B cell (primary cell): ENCODE data around the gene BIRC2. TPM values are rescaled to one million over a fixed set of nuclear protein-coding genes. Genes with fewer than 3 reads are reported as not detected.

Experiments
- ATAC-seq: fragments of 200-7000 bp; cut with Tn5 transposase; one replicate; pipeline ENCODE4 v1.10.0; 2021; ENCODE audit warnings: low read depth, mild to moderate bottlenecking, moderate number of reproducible peaks, moderate library complexity
- CTCF ChIA-PET: fragments of 350-600 bp; sonication (Branson Sonifier 250); formaldehyde crosslinking; loops from one replicate; lab custom pipeline; 2021; ENCODE audit warnings: antibody characterized with exemption, inconsistent platforms; lab: Charles Lee
- POLR2A ChIA-PET: fragments of 350-600 bp; sonication (Branson Sonifier 250); formaldehyde crosslinking; loops from one replicate; lab custom pipeline; 2021; ENCODE audit warnings: antibody characterized with exemption; lab: Charles Lee
- DNase-seq: peaks from one replicate; pipeline ENCODE4 v3.0.0; 2013
- H2AFZ ChIP-seq: 2 replicates; pipeline ENCODE4 v1.6.1; 2012; ENCODE audit warnings: mild to moderate bottlenecking, low read depth, low read length; ENCODE audit not compliant: insufficient read depth, poor library complexity, severe bottlenecking
- H3K27ac ChIP-seq, 2 donors: 1 replicate in 1 of 2; 2 replicates in 1 of 2; pipeline ENCODE4 v1.5.1; 2012 to 2013; ENCODE audit warnings: low read length in 2 of 2, mild to moderate bottlenecking in 2 of 2, moderate library complexity in 1 of 2
- H3K27me3 ChIP-seq, 4 experiments: fragments of 200-600 bp in 1 of 4; sonication (generic) in 1 of 4; replicated peaks in 1 of 4; 1 replicate in 2 of 4; 2 replicates in 2 of 4; pipeline versions ENCODE4 v1.6.1 to v1.7.0; 2013 to 2016; ENCODE audit warnings: low read length in 3 of 4, mild to moderate bottlenecking in 2 of 4, mixed read lengths in 1 of 4, moderate library complexity in 1 of 4; ENCODE audit not compliant: insufficient read depth in 4 of 4, control insufficient read depth in 3 of 4; ENCODE audit errors: control extremely low read depth in 1 of 4
- H3K36me3 ChIP-seq, 2 experiments: replicated peaks in 1 of 2; 1 replicate in 1 of 2; 2 replicates in 1 of 2; pipeline versions ENCODE4 v1.6.1 to v1.7.1; 2013; ENCODE audit warnings: low read length in 1 of 2; ENCODE audit not compliant: insufficient read depth in 2 of 2, control insufficient read depth in 1 of 2; ENCODE audit errors: control extremely low read depth in 1 of 2, extremely low read depth in 1 of 2
- H3K4me1 ChIP-seq, 2 donors: fragments of 200-600 bp in 1 of 2; sonication (generic) in 1 of 2; 1 replicate in 1 of 2; 2 replicates in 1 of 2; pipeline versions ENCODE4 v1.5.1 to v1.6.1; 2013 to 2017; ENCODE audit warnings: low read length in 2 of 2; ENCODE audit not compliant: control insufficient read depth in 2 of 2, insufficient read depth in 2 of 2
- H3K4me2 ChIP-seq: replicated peaks from 2 replicates; pipeline ENCODE3; 2012; ENCODE audit warnings: mild to moderate bottlenecking, low read depth, low read length; ENCODE audit not compliant: poor library complexity, severe bottlenecking
- H3K4me3 ChIP-seq, 5 experiments: fragments of 200-600 bp in 1 of 5; sonication (generic) in 1 of 5; 1 replicate in 3 of 5; 2 replicates in 2 of 5; pipeline versions ENCODE4 v1.5.1 to v1.7.0; 2011 to 2016; ENCODE audit warnings: low read length in 4 of 5, mild to moderate bottlenecking in 4 of 5, low read depth in 2 of 5, control low read depth in 1 of 5, moderate library complexity in 1 of 5; ENCODE audit not compliant: insufficient read depth in 1 of 5; ENCODE audit errors: control extremely low read depth in 1 of 5, extremely low read depth in 1 of 5
- H3K79me2 ChIP-seq: fragments of 200-600 bp; sonication (generic); one replicate; pipeline ENCODE4 v1.6.0; 2016; ENCODE audit warnings: low read length; ENCODE audit not compliant: control insufficient read depth, insufficient read depth
- H3K9ac ChIP-seq: fragments of 200-600 bp; sonication (generic); 2 replicates; pipeline ENCODE4 v1.6.1; 2017; ENCODE audit warnings: mild to moderate bottlenecking, low read length, moderate library complexity
- H3K9me3 ChIP-seq, 3 donors: one replicate each; pipeline versions ENCODE4 v1.6.1 to v1.7.1; 2013; ENCODE audit warnings: low read length in 2 of 3; ENCODE audit not compliant: control insufficient read depth in 2 of 3, insufficient read depth in 1 of 3; ENCODE audit errors: control extremely low read depth in 1 of 3
- H4K20me1 ChIP-seq: 2 replicates; pipeline ENCODE4 v1.6.0; 2012; ENCODE audit warnings: mild to moderate bottlenecking, low read length; ENCODE audit not compliant: insufficient read depth, control insufficient read depth, poor library complexity, severe bottlenecking
- H3K27ac Mint-ChIP-seq: one replicate; pipeline ENCODE4 v1.8.0; 2021; ENCODE audit warnings: mixed read lengths
- H3K27me3 Mint-ChIP-seq: one replicate; pipeline ENCODE4 v1.8.0; 2021; ENCODE audit warnings: mixed read lengths
- H3K4me1 Mint-ChIP-seq: one replicate; pipeline ENCODE4 v1.8.0; 2021; ENCODE audit warnings: mixed read lengths
- H3K4me3 Mint-ChIP-seq: one replicate; pipeline ENCODE4 v1.8.0; 2021; ENCODE audit warnings: mixed read lengths
- H3K9me3 Mint-ChIP-seq: one replicate; pipeline ENCODE4 v1.8.0; 2022; ENCODE audit warnings: mixed read lengths; ENCODE audit not compliant: insufficient read depth
- EZH2 ChIP-seq: IDR thresholded peaks from 2 replicates; pipeline ENCODE4 v1.6.1; 2012; ENCODE audit warnings: borderline replicate concordance, low read depth, mild to moderate bottlenecking, moderate library complexity, low read length; ENCODE audit not compliant: insufficient read depth, poor library complexity, severe bottlenecking
- WGBS: methylation state at CpG from one replicate; pipeline ENCODE4 v1.1.5; 2013; ENCODE audit warnings: missing lambda C conversion rate; ENCODE audit not compliant: insufficient coverage; 5-methylcytosine and 5-hydroxymethylcytosine counted together
- intact Hi-C: fragments of 100-400 bp; cut with micrococcal nuclease; formaldehyde crosslinking; loops from one replicate; pipeline ENCODE4 v1.10.0; 2022
- polyA plus RNA-seq: library from polyadenylated mRNA; depleted of rRNA; stranded (reverse); fragments of >200 nt; gene quantifications from 2 replicates; pipeline ENCODE4 v1.2.3, GENCODE V29; 2012
- total RNA-seq, 2 donors: library from RNA; stranded (reverse); fragments of 120-200 nt in 1 of 2; gene quantifications; 1 replicate in 1 of 2; 2 replicates in 1 of 2; pipeline versions ENCODE4 v1.2.3 to v1.2.4, GENCODE V29; 2013 to 2022
- TF ChIP-seq, protein P1 (sequence below): fragments of 200-600 bp; IDR thresholded peaks from one replicate; pipeline ENCODE4 v1.8.0; 2022; ENCODE audit warnings: antibody characterized with exemption, mild to moderate bottlenecking

Gene BIRC2
- total and polyA plus RNA-seq, 2 donors (not counting 1 experiment from before 2014, with no cell fraction given) = 20.1 to 51.0 TPM

- ChIA-PET POLR2A (no interaction called here), CTCF (interaction anchor here (1.4 kb wide), 1 partner anchor 10 kb away, joined by 3 read pairs; no protein-coding TSS in a partner anchor)
- TF ChIP-seq EZH2 = no peak
- TF ChIP-seq, protein P1, sequence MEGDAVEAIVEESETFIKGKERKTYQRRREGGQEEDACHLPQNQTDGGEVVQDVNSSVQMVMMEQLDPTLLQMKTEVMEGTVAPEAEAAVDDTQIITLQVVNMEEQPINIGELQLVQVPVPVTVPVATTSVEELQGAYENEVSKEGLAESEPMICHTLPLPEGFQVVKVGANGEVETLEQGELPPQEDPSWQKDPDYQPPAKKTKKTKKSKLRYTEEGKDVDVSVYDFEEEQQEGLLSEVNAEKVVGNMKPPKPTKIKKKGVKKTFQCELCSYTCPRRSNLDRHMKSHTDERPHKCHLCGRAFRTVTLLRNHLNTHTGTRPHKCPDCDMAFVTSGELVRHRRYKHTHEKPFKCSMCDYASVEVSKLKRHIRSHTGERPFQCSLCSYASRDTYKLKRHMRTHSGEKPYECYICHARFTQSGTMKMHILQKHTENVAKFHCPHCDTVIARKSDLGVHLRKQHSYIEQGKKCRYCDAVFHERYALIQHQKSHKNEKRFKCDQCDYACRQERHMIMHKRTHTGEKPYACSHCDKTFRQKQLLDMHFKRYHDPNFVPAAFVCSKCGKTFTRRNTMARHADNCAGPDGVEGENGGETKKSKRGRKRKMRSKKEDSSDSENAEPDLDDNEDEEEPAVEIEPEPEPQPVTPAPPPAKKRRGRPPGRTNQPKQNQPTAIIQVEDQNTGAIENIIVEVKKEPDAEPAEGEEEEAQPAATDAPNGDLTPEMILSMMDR = no peak
- DNase-seq = no peak
- H3K27ac Mint-ChIP-seq = no peak overlapping the region
- Histone ChIP-seq H3K4me1 (peaks cover 11 to 13% of the 10 kb centered on the region in 2 donors), H3K9ac (no peak overlapping the region), H2AFZ (no peak overlapping the region), H4K20me1 (peaks cover 24% of the 10 kb centered on the region), H3K4me3 (no peak overlapping the region), H3K4me2 (no peak overlapping the region), H3K27ac (no peak overlapping the region), H3K79me2 (peaks cover 70% of the 10 kb centered on the region), H3K36me3 (peaks cover 2 to 17% of the 10 kb centered on the region in 2 experiments), H3K9me3 (peaks cover 0 to 9% (median 1%) of the 10 kb centered on the region in 3 donors), H3K27me3 (no peaks in the 10 kb centered on the region)
- H3K27me3 Mint-ChIP-seq = no peaks in the 10 kb centered on the region
- peaks cover 6% of the 10 kb centered on the region for H3K9me3 Mint-ChIP-seq
- no peak overlapping the region for H3K4me3 Mint-ChIP-seq
- peaks cover 24% of the 10 kb centered on the region for H3K4me1 Mint-ChIP-seq
- ATAC-seq = no peak
- intact Hi-C loops = no loop called here
Observed at GRCh38 chr11:102357116-102357515, 10.1 kb downstream of the BIRC2 start.

DNA sequence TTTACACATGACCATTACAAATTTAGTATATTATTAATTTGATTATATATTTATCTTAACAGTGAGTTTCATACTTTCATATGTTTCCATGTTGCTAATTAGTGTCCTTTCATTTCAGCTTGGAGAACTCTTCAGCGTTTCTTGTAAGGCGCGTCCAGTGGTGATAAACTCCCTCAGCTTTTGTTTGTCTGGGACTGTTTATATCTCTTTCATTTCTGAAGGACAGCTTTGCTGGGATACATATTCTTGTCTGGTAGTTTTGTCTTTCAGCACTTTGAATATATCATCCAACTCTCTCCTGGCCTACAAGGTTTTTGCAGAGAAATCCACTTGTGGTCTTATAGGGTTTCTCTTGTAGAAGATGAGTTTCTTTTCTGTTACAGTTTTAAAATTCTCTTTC lies 12.4 kb downstream of the BIRC2 start:
- H3K27ac ChIP-seq = no peak overlapping the region
- intact Hi-C loops = no loop called here
- H3K27ac Mint-ChIP-seq = no peak overlapping the region
- no peaks in the 10 kb centered on the region for H3K27me3 ChIP-seq
- H4K20me1 ChIP-seq = peaks cover 24% of the 10 kb centered on the region
- no peak overlapping the region for H3K4me2 ChIP-seq
- H3K4me1 Mint-ChIP-seq = peaks cover 22% of the 10 kb centered on the region
- peaks cover 6% of the 10 kb centered on the region for H3K9me3 Mint-ChIP-seq
- no peak overlapping the region for H2AFZ ChIP-seq
- peaks cover 0 to 9% (median 1%) of the 10 kb centered on the region in 3 donors for H3K9me3 ChIP-seq
- no peaks in the 10 kb centered on the region for H3K27me3 Mint-ChIP-seq
- ChIA-PET POLR2A (no interaction called here), CTCF (interaction anchor here (1.3 to 1.6 kb wide), 2 partner anchors 10 to 17 kb away, joined by 3 read pairs; no protein-coding TSS in a partner anchor)
- WGBS = no CpG with 5 or more reads among the region's 3 CpGs
- DNase-seq (no peak), ATAC-seq (no peak)
- H3K79me2 ChIP-seq = peaks cover 63% of the 10 kb centered on the region
- H3K4me3 ChIP-seq = no peak overlapping the region
- TF ChIP-seq EZH2 = no peak
- TF ChIP-seq, protein P1 = no peak
- peaks cover 2 to 29% of the 10 kb centered on the region in 2 experiments for H3K36me3 ChIP-seq
- H3K4me1 ChIP-seq = peaks cover 11 to 13% of the 10 kb centered on the region in 2 donors
- H3K9ac ChIP-seq = no peak overlapping the region
- H3K4me3 Mint-ChIP-seq = no peak overlapping the region
